ENCODE data around the gene ACAD10.
"Not testable (repeated sequence)": the region's sequence is repeated elsewhere in the genome, so short reads cannot be mapped to it uniquely, and the experiment has no call there.

ACAD10 gene

DNA sequence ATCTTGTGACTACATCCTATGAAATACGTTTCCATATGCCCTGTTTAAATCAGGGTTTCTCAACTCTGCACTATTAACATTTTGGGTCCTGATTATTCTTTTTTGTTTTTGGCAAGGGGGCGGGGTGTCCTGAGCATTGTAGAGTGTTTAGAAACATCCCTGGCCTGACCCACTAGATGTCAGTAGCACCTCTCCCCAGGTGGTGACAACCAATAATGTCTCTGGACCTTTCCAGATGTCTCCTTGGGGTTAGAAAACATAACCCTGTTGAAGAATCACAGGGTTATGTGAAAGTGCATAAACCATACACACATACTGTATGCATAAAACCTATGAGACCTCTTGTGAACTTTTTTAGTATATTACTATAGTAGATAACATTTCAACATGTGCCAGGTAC is 1.4 kb downstream of the ACAD10 start:
- DNase-seq (ENCODE audit: low read depth), result no peak

- no peak for DNase-seq (ENCODE audit: low read depth)
Observed at GRCh38 chr12:111687952-111688351, 2.1 kb downstream of the ACAD10 start.

- DNase-seq (ENCODE audit: low read depth), result no peak
Observed at GRCh38 chr12:111691262-111691661, 5.4 kb downstream of the ACAD10 start.

- DNase-seq (ENCODE audit: low read depth), result no peak
Observed at GRCh38 chr12:111692575-111693210, 6.8 kb downstream of the ACAD10 start.

- no peak for DNase-seq (ENCODE audit: low read depth)
Observed at GRCh38 chr12:111693818-111694217, 8.0 kb downstream of the ACAD10 start.

DNA sequence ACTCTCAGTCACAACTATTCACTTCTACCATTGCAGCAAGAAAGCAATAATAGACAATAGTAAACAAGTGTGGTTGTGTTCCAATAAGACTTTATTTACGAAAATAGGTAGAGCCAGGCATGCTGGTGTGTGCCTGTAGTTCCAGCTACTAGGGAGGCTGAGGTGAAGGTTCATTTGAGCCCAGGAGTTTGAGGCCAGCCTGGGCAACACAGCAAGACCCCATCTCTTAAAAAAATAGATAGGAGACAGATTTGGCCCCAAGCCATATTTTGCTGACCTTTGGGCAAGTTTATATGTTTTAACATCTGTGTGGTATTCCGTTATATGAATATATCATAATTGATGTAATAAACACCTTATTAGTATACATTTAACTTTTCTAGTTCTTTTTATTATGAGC is 14.1 kb downstream of the ACAD10 start:
- DNase-seq (ENCODE audit: low read depth), result no peak

DNA sequence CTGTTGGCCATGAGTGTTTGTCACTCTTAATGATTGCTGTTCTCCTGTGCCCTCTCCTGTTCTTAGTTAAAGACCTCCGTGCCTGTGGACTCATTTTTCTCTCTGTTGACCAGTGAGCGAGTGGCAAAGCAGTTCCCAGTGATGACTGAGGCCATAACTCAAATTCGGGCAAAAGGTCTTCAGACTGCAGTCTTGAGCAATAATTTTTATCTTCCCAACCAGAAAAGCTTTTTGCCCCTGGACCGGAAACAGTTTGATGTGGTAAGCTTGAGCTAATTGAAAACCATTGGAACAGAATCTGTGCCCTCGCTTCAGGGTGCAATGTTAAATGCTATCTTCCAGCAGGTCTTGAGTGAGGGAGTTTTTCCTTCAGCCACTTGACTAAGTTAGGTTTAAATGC is 19.8 kb downstream of the ACAD10 start:
- no peak for DNase-seq (ENCODE audit: low read depth)

DNA sequence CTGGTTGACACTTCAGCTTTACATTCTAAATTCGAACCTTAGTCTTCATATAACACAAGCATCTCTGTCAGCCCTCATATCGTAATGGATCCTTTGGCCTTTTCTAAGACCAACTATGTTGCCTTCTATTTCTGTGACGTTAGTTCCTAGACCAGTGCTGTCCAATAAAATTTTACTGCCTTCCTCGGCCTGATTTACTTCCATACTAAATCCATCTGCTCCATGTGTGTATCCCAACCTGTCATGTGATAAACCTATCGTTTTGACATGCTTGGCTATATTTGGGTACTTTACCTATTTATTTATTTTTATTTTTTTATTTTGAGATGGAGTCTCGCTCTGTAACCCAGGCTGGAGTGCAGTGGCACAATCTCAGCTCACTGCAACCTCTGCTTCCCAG is 20.3 kb downstream of the ACAD10 start:
- no peak for DNase-seq (ENCODE audit: low read depth)

DNA sequence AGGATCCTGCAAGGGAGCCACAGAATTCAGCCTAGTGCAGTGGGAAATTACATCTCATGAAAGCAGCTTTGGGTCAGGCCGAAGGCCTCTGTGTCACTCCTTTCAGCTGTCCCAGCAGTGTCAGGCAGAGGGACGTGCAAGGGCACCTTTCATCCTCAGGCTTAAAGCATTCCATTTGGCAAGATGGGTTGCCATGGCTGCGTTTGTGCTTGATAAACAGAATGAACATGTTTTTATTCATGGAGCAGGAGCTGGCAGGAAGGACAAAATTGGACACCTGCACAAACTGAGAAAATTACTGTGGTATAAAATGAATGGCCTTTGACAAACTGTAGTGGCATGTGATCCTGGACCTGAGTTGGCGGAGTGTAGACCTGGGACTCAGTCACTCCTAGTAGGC is 29.4 kb downstream of the ACAD10 start:
- no peak for DNase-seq (ENCODE audit: low read depth)

- DNase-seq (ENCODE audit: low read depth), result not testable (repeated sequence)
Observed at GRCh38 chr12:111719316-111719715, 33.5 kb downstream of the ACAD10 start.

DNA sequence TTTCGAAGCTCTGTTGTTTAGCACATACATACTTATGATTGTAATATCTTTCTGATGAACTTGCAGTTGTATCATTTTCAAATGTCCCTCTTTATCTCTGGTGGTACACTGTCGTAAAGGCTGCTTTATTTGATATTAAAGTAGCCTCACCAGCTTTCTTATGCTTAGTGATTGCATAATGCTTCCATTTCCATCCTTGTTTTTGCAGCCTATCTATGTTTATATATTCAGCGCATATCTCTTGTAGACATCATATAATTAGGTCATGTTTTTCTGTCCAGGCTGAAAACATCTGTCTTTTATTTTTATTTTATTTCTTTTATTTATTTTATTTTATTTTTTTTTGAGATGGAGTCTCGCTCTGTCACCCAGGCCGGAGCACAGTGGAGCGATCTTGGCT is 34.6 kb downstream of the ACAD10 start:
- DNase-seq (ENCODE audit: low read depth), result no peak

- not testable (repeated sequence) for DNase-seq (ENCODE audit: low read depth)
Observed at GRCh38 chr12:111723646-111724360, 38.0 kb downstream of the ACAD10 start.

GRCh38 chr12:111728795-111729194 is 42.9 kb downstream of the ACAD10 start:
- DNase-seq (ENCODE audit: low read depth), result no peak

- DNase-seq (ENCODE audit: low read depth), result no peak
Observed at GRCh38 chr12:111730420-111730819, 44.6 kb downstream of the ACAD10 start.

- DNase-seq (ENCODE audit: low read depth), result no peak
Observed at GRCh38 chr12:111732786-111733185, 46.9 kb downstream of the ACAD10 start.

DNA sequence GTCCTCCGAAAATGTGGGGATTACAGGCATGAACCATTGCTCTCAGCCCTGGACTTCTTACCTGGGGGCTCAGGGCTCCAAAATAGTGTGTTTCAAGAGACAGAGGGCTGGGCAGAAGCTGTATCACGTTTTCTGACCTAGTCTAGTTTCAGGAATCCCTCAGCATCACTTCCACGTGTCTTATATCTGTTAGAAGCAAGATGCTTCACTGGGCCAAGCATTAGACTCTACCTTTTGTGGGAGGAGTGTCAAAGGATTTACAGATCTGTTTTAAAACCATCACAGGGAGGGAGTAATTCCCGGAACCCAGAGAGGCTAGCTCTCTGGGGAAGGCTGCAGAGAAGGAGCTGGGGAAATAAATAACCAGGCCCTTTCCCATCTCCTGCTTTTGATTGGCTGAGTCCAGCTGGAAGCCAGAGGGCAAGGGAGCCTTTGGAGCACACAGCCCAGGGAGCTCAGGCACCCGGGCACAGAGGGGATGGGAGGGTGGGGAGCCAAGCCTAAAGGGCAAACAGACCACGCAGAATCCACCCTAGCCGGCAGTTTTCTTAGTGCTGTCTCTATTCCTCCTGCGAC is 47.6 kb downstream of the ACAD10 start:
- no peak for DNase-seq (ENCODE audit: low read depth)

GRCh38 chr12:111739524-111739923 is 53.7 kb downstream of the ACAD10 start:
- DNase-seq (ENCODE audit: low read depth), result not testable (repeated sequence)

DNA sequence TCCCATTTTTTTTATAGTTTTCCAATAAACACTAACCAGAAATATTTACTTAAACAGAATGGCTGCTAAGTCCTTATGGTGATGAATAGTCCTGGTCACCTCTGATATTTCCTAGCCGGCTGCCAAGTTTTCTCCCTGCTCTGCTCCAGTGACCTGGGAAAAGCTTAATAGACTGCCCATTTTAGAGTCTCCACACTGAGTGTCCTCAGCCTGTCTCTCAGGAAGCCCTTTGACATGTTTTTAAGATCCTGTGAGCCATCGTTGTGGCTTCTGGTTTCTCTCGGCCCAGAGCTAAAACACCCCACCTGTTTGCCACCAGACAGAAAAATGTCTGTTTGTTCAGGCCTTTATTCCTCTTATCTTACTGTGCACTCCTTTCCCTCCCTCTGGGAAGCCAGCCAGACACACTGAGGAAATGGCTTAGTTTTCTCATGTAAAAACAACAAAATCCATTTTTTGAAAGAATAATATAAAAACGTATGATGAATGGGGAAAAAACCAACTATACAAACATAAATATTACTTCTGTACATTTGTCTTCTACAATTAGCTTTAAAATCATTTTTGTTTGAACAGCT is 55.5 kb downstream of the ACAD10 start:
- DNase-seq (ENCODE audit: low read depth), result no peak

- no peak for DNase-seq (ENCODE audit: low read depth)
Observed at GRCh38 chr12:111745211-111745610, 59.4 kb downstream of the ACAD10 start.

- no peak for DNase-seq (ENCODE audit: low read depth)
Observed at GRCh38 chr12:111747333-111747732, 61.5 kb downstream of the ACAD10 start.

- no peak for DNase-seq (ENCODE audit: low read depth)
Observed at GRCh38 chr12:111748151-111748672, 62.4 kb downstream of the ACAD10 start.

DNA sequence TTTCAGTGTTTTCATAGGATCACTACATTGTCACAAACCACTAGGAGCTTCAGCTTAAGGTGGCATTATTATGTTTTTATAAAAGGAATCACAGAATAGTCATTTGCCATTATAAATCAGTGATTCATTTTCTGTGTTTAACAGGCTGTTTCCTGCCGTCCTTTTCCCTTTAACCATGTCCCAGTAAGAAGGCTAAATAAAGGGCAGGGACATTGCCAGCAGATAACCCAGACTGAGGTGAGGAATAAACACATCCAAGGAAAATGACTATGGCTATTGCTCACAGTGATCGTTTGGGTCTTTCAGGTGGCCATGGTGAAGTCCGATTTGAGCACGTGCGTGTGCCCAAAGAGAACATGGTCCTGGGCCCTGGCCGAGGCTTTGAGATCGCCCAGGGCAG is 63.0 kb downstream of the ACAD10 start:
- DNase-seq (ENCODE audit: low read depth), result no peak

DNA sequence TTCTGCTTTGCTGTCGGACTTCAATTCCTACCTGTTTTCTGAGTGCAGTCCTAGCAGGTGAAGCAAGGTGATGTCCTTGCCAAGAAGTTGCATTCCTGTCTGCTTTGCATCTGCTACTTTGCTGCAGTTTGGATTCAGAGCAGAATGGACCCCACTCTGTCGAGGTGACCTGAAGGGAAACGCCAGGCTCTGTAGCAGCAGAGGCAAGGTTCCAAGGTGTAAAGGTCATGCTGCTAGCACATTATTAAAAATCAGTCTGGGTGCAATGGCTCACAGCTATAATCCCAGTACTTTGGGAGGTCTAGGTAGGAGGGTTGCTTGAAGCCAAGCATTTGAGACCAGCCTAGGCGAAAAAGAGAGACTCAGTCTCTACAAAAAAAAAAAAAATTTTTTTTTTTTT is 63.5 kb downstream of the ACAD10 start:
- DNase-seq (ENCODE audit: low read depth), result no peak
